ENCODE results near the gene PIK3CA.

- TF ChIP-seq, protein P1, sequence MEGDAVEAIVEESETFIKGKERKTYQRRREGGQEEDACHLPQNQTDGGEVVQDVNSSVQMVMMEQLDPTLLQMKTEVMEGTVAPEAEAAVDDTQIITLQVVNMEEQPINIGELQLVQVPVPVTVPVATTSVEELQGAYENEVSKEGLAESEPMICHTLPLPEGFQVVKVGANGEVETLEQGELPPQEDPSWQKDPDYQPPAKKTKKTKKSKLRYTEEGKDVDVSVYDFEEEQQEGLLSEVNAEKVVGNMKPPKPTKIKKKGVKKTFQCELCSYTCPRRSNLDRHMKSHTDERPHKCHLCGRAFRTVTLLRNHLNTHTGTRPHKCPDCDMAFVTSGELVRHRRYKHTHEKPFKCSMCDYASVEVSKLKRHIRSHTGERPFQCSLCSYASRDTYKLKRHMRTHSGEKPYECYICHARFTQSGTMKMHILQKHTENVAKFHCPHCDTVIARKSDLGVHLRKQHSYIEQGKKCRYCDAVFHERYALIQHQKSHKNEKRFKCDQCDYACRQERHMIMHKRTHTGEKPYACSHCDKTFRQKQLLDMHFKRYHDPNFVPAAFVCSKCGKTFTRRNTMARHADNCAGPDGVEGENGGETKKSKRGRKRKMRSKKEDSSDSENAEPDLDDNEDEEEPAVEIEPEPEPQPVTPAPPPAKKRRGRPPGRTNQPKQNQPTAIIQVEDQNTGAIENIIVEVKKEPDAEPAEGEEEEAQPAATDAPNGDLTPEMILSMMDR (IDR thresholded peaks at IDR 0.05): no peak
- TF ChIP-seq ZFX (IDR thresholded peaks at IDR 0.05; ENCODE audit: borderline replicate concordance): no peak
These were observed 2.5 kb downstream of the PIK3CA start for GRCh38 chr3:179150610-179151009.

Measured in 22Rv1 (cell line).